NCI-H146 (cell line): Measurements from ENCODE around the gene ADAMTS2.

Experiments used
- DNase-seq: peaks from one replicate; lab custom pipeline; 2025; lab: John Stamatoyannopoulos, UW

The ADAMTS2 gene

DNA sequence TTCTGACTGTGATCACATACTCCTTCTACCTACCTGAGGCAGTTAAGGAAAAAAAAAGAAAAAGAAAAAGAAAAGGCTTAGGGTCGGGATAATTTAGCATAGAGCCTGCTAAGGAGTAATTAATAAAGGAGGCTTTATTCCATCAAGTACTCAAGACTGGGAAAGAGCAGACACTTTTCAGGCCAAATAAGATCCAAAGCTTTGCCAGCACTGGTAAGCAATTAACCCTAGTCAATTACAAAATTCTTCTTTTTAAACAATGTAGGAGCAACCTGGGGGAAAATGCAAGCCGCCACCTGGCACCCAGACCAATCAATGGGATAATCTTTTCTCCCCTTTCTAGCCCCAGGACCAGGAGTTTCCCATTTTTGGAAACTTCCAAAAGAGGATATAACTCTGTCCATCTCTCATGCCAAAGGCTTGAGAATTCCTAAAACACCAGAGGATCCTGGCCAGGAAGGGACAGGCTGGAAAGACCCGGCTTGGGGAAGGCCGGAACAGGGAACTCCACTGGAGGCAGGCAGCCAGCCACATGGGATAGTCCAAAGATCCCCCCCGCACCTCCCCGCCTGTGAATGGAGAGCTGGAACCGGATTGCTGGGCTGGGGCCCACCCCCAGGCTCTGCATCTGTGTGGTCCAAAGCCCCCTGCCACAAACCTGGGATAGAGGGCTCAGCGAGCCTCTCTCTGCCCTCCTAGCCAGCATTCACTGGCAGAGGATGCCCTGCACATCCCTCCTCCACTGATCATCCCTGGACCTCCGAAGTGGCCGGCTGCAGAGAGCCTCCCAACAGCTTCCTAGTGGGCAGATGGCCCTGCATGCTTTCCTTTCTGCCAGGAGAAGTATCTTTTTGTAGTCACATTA lies 167.3 kb downstream of the ADAMTS2 start:
- no peak for DNase-seq

DNA sequence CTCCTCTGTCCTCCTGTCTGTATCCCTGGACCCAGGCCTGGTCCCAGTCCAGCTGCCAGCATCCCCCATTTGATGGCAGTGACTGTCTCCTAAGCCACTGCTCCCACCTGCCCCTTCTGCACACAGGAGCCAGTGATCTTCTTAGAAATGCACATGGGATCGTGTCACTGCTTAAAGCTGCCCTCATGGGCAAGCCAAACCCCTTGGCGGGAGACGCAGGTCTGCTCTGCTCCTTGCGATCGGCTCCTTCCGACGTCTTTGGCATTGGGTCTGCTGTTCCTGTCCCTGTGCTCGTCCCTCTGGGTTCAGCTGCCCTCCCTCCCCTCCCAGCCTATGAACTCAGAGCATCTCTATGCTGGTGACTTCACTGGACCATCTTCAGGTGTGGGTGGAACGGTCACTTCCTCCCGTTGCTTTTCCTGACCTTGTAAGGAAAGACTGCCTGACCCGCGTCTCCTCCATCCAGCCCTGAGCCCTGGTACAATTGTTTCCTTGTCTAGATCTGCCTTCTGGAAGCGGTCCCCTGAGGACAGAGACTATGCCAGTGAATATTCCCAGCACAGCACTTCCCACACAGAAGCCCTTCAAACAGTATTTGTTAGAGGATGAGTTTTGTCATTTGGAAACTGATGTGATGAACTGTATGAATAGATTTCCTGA lies 168.6 kb downstream of the ADAMTS2 start:
- DNase-seq = no peak

DNA sequence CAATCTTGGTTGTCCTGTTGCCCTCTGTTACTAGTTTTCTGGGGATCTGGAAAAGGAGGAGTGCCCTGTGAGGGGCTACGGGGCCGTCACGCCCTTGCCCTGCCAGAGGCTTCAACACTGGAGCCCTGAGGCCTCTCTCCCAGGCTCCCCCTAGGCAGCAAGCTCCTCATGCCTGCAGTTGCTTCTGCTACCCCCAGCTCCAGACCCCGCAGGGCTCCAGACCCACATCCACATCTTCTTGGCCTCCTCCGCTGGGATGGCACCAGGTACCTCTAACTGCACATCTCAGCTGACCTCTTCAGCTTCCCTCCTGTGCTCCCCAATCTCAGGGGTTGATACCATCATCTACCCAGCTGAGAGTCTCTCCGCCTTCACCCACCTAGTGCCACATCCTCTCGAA lies 169.1 kb downstream of the ADAMTS2 start:
- no peak for DNase-seq

DNA sequence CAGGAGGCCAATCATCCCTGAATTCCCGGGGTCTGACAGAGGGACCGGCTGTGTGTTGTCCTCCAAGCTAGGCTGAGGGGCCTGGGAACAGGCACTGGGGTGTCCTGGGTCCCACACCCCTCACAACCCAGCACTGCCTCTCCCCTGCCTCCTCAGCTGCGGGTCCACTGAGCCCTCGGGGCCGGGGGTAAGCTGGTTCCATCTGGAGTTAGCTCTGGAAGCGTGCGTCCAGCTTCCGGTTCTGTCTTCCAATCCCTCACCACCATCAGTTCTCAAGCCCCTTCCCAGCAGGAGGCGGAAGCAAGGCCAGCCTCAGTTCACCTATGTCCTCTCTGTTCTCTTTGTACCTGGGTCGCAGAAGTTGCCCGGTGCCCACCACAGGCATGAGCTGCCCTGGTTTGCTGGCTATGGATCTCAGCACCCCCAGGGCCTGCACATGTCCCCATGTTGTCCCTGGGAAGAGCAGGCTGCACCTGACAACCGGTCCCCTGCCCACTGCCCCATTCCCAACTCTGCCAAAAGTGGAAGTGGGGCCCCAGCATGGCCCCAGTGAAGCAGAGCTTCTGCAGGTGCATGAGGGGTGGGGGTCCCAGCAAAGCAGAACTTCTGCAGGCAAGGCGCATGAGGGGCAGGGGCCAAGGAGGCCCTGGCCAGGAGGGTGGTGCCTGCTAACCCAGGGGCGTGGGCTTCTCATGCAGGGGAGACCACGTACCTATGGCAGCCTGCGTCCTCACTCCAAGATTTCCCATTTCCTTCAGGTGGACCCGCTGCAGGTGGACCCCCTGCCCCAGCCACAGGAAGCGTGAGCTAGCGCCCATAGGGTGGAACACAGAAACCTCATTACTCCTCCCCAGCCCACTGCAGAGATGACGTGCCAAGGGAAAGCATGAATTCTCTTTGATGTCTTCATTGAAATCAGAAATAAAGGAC lies 173.2 kb downstream of the ADAMTS2 start:
- DNase-seq = no peak

DNA sequence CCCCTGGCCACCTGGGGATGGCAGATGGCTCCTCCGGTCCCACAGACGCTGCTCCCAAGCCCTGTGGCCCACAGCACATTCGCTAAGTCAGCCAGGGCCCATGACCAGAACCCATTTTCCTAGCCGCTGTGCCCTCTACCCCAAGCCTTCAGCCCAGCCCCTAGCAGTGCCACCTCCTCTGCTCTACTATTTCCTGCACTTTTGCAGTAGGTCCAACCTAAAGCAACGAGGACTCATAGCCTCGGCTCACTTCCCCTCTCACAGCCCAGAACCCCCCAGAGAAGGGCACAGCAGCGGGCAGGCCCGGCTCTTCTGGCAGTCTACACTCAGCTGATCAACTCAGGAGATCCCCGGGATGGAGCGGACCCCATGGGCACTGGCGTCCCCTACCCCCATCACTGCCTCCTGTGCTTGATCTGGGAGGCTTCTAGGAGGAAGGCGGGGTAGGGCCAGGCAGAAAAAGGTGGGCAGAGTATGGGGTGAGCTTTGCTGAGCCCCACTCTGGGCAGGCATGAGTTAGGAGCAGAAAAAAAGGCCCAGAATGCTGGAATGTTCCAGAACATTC lies 173.9 kb downstream of the ADAMTS2 start:
- DNase-seq = no peak

DNA sequence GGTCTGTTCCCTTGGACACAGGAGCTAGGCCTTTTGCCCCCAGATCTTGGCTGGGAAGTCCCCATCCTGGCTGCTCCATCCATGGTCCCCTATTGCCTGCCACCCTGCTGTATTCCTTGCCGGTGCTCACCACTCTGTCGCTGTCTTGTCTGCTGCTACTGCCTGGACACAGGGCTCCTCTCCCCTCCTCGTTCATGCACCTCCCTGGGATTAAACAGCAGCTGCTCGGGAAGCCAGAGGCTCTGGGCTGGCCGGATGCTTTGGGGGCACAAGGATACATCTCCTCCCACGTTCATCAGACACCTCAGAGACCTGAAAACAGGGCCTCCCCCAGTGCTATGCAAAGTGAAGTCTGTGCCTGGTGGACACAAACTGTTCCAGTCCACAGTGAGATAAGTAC lies 174.7 kb downstream of the ADAMTS2 start:
- no peak for DNase-seq

DNA sequence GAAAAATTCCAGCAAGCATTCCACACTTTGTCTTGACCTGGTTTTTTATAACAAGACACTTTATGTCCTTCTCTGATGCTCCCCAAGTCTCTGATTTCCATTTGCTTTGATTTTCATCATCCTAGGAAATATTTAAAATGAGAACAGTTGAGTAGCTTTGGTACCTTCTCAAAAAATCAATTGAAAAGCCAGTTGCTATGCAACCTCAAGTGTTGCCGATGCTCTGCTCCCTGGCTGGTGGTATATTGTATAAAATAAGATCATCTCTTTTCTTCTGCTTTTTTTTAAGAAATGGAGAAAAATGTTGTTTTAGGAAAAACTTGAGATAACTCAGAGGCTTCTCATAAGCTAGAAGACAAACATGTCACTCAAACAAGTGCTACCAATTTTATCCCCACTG lies 175.4 kb downstream of the ADAMTS2 start:
- no peak for DNase-seq

DNA sequence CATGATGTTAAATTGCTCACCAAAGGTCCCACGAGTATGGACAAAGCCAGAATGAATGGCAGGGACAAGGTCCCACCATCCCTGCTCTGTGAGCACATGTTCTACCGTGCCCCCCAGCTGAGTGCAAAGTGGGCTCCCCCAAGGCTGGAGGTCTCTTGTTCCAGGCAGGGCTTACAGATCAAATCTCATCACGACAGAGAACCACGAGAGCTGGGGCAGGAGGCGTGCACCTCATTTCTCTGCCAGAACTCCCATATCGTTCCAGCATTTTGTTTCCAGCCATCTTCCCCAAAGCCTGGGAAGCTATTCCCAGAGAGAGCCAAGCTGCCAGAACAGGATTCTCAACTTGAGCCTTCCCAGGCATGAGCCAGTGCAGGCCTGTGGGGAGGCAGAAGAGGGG lies 176.6 kb downstream of the ADAMTS2 start:
- DNase-seq = no peak

DNA sequence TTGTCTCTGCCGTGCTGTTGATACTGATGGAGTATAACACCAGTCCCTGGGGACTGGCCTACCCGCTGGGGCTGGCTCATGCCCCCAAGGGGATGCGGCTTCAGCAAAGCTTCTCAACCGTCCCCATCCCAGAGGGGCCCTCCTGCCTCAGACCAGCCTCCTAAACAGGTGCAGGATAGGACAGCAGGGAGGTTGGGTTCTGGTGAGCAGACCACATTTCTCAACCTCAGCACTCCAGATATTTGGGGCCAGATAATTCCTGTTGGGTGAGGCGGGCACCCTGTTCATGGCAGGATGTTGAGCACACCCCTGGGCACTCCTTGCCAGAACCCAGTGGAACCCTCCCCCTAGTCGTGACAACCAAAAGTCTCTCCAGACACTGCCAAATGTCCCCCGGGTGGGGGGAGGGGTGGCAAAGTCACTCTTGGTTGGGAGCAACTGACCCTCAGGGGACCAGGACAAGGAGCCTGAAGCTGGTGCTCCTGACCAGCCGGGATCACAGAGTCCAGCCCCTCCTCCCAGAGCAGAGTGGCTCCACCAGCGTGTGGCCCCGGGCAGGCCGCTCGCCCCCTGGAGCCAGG lies 177.3 kb downstream of the ADAMTS2 start:
- DNase-seq = no peak

DNA sequence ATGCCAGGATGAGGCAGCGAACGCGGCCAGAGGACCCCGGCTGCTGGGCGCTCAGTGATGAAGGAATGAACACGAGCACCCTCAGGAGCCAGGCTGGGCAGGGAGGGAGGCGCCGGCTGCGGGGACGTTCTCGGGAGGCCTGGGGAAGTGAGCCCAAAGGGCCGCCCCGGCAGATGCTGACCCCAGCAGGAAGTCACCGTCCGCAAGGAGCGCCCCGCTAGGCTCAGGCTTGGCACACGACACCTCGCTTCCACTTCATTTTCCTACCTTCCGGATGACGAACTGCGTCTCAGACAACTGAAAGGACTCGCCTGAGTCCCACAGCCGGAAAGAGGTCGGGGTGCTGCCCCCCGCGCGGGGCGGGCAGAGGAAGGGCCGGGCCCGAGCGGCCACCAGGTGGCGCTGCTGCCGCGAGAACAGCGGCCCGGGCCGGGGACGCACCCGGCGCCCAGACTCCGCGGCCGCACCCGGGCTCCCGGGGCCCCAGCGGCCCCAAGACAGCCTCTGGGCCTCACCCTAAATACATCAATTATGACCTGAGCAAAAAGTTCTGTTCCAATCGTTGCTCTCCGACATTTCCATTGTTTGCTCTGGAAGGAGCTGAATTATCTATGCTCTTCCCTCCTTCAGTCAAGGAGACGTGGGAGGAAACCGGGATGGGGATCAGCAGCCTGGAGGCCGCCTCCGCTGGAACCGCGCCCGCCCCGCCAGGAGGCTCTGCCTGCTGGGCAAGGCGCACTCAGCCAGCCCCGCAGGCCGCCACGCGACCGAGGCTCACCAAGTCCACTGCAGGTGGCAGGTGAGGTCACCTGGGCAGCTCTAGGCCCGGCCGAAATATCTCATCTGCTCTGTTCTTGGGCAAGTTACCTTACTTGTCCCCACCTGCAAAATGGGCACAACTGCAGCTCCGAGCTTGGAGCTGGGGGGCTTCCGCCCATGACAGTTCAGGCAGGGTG lies 178.1 kb downstream of the ADAMTS2 start:
- DNase-seq = no peak

DNA sequence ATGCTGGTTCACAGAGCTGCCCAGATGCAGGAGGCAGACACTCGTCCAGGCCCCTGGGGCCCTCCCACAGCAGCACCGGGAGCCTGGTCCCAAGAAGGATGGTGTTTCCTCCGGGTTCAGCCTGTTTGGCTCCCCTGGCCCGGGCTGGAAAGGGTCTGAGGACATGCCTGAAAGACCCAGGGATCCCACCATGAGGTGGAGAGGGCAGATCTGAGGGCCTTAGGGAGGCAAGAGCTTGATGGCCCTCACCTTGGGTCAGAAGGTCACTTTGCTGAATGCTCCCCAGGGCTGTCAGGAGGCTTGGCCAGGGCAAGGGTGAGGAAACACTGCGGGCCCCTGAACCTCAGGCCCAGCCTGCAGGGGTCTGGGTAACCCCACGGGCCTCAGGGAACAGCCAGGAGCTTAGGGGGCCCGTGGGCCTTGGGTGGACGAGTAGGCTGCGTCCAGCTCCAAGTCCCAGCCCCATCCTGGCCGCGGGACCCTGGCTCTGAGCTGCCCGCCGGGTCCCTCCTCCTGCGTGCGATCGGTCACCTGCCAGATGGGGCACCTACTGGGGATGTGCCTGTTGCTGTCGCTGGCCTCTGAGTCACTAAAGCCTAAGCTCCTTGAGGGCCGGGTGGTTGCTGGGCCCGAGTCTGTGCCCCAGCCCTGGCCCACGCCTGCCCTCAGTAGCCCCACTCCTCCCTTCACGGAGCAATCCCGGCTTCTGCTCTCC lies 178.9 kb downstream of the ADAMTS2 start:
- DNase-seq = no peak

DNA sequence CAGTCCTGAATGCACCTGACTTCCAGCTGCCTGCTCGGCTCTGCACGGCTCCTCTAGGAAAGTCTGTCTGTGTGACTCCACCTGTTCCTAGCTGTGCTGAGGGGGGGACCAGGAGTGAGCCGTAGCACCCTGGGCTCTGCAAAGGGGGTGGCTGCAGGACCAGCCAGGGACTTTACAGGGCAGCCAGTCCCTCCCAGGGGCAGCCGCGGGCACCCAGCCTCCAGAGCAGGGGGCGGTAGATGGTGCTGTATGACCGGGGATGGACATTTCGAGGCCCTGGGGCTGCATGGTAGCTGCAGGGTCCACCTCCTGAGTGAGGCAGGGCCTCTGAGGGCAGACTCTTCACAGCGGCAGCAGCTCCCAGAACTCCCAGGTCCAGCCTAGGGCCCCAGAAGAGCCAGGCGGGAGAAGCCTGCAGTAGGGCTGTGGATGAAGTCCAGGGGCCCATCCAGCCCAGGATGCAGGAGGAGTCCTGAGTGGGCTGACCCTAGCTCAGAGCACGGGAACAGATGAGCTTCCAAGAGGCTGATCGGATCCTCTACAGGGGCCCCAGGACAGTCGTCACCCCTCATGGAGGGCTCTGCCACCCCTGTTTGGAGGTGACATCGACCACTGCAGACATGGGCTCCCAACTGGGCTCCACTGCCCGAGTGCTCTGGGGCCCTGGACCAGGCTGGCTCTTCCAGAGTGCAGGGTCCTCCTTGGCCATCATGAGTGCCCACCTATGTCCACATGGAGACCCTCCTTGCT lies 179.7 kb downstream of the ADAMTS2 start:
- no peak for DNase-seq

DNA sequence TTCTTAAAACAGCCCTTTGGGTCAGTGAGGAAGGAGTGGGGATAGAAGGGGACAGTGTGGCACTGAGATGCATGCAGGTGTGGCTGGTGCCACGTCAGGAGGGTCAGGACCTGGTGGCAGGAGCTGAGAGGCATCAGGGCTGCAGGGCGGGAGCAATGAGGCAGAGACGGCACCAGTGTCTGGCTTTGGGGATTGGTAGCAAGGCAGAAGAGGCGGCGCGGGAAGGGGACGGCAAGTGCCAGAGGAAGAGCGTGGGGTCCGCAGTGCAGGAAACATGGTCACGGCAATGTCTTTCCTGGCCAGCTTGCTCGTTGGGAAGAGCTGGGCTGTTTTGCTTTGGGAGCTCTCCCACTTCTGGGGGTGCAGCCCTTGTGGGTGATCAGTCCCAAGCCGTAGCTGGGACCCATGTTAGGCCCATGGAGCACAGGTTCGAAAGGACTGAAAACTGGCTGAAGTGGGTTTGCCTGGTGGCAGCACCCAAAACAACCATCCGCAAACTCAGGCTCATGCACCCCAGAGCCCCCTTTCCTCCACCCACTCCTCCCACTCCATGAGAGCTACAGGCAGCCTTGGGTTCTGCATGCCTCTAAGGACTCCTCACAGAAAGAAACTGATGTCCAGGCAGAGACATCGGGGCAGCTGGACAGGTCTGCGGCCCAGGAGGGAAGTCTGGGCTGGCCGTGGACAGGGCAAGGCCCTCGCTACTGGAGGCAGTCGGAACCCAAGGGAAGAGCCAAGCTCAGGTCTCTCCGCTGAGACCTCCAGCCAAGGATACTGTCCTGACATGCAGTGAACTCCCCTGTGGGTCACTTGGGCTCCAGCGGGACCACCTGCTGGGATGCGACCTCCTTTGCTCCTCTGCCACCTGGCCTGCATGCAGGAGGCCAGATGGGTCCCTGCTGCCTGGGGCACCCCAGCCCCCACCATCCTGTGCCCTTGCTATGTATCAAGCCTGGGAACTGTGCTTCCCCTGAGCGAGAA lies 180.6 kb downstream of the ADAMTS2 start:
- no peak for DNase-seq

DNA sequence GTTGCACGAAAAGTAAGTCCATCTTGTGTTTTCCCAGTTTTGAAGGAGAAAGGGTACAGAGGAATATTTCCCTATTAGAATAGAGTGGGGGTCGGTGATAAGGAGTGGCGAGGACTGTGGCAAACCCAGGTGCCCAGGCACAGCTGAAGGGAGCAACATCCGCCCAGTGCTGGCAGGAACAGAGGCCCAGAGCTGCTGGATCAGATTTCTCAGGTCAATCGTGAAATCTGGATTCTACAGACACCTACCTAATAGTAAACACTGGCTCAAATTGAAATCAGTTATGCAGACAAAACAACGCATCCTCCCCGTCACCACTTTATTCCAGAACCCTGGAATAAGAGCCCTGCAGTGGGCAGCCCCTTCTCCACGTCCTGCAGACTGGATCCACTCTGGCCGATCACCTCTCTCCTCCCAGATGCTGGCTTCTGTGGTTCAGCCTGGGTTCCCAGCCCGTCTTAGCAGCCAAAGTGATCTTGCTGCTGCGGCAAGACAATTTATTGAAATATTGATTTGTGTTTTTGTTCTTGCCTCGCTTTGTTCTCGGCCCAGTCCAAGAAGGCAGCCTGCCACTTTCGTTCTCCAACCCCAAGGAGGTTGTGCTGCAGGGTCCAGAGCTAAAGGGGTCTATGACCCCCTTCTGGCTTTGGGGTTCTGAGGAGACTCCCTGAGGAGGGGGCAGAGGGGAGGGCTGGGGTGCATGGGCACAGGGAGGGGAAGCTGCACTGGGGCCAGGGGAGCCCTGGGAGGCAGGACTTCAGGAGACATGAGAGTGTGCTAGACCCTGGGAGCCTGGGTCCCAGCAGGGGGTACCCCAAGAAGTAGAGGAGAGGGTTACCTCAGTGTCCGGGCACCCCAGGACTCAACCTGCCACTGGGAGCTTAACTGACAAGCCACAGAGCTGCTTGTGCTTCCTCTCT lies 181.8 kb downstream of the ADAMTS2 start:
- no peak for DNase-seq

DNA sequence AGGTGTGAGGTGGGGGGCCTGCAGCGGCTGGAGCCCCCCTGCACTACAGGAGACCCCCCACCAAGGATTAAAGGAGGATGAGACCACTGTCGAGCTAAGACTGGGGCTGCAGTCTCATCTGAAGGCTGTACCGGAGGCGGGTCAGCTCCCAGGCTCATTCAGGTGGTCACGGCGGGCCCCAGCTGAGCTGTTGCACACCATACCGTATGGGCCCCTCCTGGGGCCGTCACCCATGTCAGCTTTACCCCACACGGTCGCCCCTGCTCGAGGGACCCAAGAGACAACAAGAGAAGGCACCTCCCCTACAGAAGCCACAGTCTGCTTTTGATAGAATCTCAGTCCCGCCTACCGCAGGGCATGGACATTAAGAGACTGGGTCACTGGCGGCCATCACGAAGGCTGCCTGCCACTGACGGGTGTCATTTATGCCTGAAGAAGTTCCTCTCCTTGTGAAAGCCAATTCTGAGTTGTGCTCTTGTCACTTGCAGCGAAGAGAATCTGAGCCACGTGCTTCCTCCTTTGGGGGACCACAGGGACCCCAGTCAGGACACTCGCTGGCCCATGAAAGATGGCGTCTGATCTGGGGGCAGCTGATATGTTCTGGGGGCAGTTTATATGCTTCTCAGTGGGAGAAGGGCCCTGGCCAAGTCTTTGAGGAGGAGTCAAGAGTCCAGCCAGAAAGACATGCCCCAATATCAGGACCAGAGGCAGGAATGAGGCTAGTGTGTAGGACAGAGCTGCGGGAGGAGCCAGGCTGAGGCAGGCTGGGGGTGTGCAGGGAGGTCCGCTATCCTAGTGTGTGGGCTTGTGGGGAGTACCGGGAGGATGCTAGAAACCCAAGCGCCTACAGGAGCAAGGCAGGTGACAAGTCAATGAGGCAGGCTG lies 182.7 kb downstream of the ADAMTS2 start:
- no peak for DNase-seq

DNA sequence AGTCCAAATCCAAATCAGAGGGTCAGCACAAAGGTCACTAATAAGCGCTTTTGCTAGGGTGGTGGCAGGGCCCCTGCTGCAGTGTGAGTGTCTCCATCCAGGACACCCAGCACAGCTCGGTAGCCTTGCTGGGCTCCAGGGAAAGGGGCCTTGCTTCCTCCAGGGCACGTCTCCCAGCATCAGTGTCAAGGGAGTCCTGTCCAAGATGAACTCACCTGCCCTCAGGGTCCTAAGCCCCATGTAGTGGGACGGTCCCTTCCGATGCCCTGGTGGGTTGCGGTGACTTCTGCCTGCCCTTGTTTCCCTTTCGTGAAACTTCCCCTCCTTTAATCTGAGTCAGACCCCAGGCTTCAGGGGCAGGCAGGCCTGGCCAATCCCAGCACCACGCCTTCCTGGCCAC lies 183.4 kb downstream of the ADAMTS2 start:
- no peak for DNase-seq
